ENCODE measurements around the gene CAPS. TPM values are rescaled to one million over a fixed set of nuclear protein-coding genes. Genes with fewer than 3 reads are reported as not detected.

CAPS gene
- total RNA-seq, 1 experiment from 2014 or later, result 7.2 TPM

DNA sequence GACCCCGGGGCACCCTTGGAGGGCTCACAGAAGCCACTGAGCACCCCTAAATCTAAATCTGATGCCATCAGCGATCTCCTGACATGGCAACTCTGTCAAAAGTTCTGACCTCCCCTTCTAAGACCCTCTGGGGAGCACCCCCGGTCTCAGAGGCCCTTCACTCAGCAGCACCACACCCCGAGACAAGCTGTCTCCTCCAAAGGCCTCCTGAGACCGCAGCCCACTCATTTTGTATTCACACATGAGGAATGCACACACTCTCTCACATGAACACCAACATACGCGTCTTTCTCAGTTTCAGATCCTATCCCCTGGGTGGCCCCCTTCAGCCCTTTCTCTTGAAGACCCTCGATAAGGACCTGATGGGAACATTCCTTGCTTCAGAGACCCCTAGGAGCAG is 13.1 kb upstream of the CAPS start:
- no peak for DNase-seq
- no peaks in the 10 kb centered on the region for H3K9me3 Mint-ChIP-seq (ENCODE audit: unreplicated experiment)
- H3K4me3 Mint-ChIP-seq (ENCODE audit: unreplicated experiment), result no peak overlapping the region
- no TSS peak for BruUV-seq (replicated peaks)
- Histone ChIP-seq H3K9me3 (no peaks in the 10 kb centered on the region), H3K36me3 (ENCODE audit: control insufficient read depth, insufficient read depth, low read length) (no peaks in the 10 kb centered on the region), H3K27me3 (replicated peaks; ENCODE audit: control insufficient read depth, insufficient read depth, low read length) (no peaks in the 10 kb centered on the region), H3K4me3 (ENCODE audit: low read depth, low read length) (no peak overlapping the region), H3K4me1 (no peaks in the 10 kb centered on the region; the same call in 1 of the 2 replicates)
- CTCF ChIA-PET, result no interaction called here
- H3K27ac Mint-ChIP-seq (ENCODE audit: unreplicated experiment), result no peak overlapping the region
- TF ChIP-seq, protein P1, sequence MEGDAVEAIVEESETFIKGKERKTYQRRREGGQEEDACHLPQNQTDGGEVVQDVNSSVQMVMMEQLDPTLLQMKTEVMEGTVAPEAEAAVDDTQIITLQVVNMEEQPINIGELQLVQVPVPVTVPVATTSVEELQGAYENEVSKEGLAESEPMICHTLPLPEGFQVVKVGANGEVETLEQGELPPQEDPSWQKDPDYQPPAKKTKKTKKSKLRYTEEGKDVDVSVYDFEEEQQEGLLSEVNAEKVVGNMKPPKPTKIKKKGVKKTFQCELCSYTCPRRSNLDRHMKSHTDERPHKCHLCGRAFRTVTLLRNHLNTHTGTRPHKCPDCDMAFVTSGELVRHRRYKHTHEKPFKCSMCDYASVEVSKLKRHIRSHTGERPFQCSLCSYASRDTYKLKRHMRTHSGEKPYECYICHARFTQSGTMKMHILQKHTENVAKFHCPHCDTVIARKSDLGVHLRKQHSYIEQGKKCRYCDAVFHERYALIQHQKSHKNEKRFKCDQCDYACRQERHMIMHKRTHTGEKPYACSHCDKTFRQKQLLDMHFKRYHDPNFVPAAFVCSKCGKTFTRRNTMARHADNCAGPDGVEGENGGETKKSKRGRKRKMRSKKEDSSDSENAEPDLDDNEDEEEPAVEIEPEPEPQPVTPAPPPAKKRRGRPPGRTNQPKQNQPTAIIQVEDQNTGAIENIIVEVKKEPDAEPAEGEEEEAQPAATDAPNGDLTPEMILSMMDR (IDR thresholded peaks at IDR 0.05; ENCODE audit: insufficient read depth in 1 of 2, low read depth in 1 of 2, low read length in 1 of 2, severe bottlenecking in 1 of 2, unreplicated experiment in 1 of 2), result no peak
- intact Hi-C loops (cut with micrococcal nuclease; ENCODE audit: unreplicated experiment), result loop anchor here (5.0 kb wide), 1 partner anchor 74 kb away; no protein-coding TSS in a partner anchor
- no peaks in the 10 kb centered on the region for H3K27me3 Mint-ChIP-seq (ENCODE audit: insufficient read depth, unreplicated experiment)
- no peaks in the 10 kb centered on the region for H3K4me1 Mint-ChIP-seq (ENCODE audit: low read depth, unreplicated experiment)
- POLR2A ChIA-PET, result no interaction called here
- H3K36me3 Mint-ChIP-seq (ENCODE audit: insufficient read depth, unreplicated experiment), result peaks cover 36% of the 10 kb centered on the region

DNA sequence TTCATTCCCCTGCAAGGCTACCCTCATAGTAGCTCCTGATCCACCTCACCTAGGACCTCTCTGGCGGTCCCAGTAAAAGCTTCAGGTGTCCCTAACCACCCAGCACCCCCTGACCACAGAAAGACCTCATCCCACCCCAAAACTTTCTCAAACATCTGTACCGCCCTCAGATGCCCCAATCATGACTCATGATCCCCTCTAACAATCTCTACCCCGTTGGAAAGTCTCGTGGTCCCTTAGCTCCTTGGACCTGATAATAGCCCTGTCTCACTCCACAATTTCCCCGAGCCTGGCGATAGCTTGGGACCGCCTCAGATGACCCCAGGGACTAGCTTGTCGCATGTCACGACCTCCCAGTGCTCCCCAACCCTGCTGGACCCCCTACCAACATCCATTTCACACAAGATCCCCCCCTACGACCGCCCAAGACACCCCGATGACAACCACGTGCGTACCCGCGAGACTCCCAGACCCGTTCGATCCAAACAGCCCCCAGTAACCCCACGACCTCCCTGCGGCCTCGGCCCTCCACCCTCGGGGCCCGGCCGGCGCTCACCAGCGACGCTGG is 10.9 kb upstream of the CAPS start:
- Histone ChIP-seq H3K9me3 (no peaks in the 10 kb centered on the region), H3K36me3 (ENCODE audit: control insufficient read depth, insufficient read depth, low read length) (no peaks in the 10 kb centered on the region), H3K4me1 (no peaks in the 10 kb centered on the region; the same call in 1 of the 2 replicates), H3K4me3 (ENCODE audit: low read depth, low read length) (peak overlapping the region; percentile 86), H3K27me3 (replicated peaks; ENCODE audit: control insufficient read depth, insufficient read depth, low read length) (no peaks in the 10 kb centered on the region)
- Mint-ChIP-seq H3K4me1 (ENCODE audit: low read depth, unreplicated experiment) (no peaks in the 10 kb centered on the region), H3K27me3 (ENCODE audit: insufficient read depth, unreplicated experiment) (no peaks in the 10 kb centered on the region), H3K36me3 (ENCODE audit: insufficient read depth, unreplicated experiment) (peaks cover 42% of the 10 kb centered on the region), H3K27ac (ENCODE audit: unreplicated experiment) (peak overlapping the region; percentile 97), H3K4me3 (ENCODE audit: unreplicated experiment) (peak overlapping the region; percentile 82), H3K9me3 (ENCODE audit: unreplicated experiment) (no peaks in the 10 kb centered on the region)
- ChIA-PET CTCF (interaction anchor here (1.4 to 3.4 kb wide), 3 partner anchors 65 to 99 kb away, joined by 12 to 56 read pairs (median 18); partner anchors contain the start of gene NRTN), POLR2A (interaction anchor here (1.6 to 2.2 kb wide), 3 partner anchors 12 to 99 kb away, joined by 4 to 27 read pairs (median 7); no protein-coding TSS in a partner anchor)
- intact Hi-C loops (cut with micrococcal nuclease; ENCODE audit: unreplicated experiment), result loop anchor here (5.0 kb wide), 1 partner anchor 76 kb away; no protein-coding TSS in a partner anchor
- TSS peak; percentile 60 for BruUV-seq (replicated peaks)
- TF ChIP-seq, protein P1 (IDR thresholded peaks at IDR 0.05; ENCODE audit: insufficient read depth in 1 of 2, low read depth in 1 of 2, low read length in 1 of 2, severe bottlenecking in 1 of 2, unreplicated experiment in 1 of 2), result no peak
- no peak for DNase-seq

DNA sequence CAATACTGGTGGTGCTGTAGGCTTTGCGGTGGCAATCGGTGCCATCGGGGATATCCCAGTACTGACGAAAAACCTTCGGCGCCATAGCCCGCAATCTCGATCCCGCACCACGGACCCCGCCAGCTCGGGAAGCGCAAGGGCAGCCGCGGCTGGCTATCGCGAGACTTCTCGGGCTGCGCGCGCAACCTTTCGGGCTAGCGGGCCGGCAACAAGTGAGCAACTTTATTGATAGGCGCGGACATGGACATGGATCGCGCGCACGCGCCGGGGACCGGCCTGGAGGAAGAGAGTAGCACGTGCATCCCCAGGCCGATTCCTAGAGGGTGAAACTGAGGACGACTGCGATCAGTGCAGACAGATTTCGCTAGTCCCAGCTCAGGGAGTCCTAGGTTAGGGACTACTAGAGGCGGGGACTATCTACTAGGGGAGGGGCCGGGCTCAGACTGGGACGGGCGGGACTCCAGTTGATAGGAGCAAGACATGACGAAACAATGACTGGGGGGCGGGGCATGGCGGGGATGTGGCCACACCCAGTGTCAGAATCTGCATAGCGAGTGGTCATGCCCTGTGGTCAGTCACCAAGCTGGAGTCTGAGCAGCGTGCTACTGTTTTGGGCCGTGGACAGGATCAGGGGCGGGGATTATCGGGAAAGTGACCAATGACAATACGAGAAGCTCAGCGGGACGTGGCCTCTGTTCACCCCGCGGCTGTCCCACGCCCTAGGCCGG is 10.3 kb upstream of the CAPS start, which contains the start of gene NDUFA11:
TSS of gene NDUFA11 (minus strand) at position 167 of the 728 bp plus-strand sequence. CDS start at position 85, 82 bp downstream.
- no peaks in the 10 kb centered on the region for H3K27me3 Mint-ChIP-seq (ENCODE audit: insufficient read depth, unreplicated experiment)
- peaks cover 42% of the 10 kb centered on the region for H3K36me3 Mint-ChIP-seq (ENCODE audit: insufficient read depth, unreplicated experiment)
- intact Hi-C loops (cut with micrococcal nuclease; ENCODE audit: unreplicated experiment), result loop anchor here (1.0 to 5.0 kb wide), 2 partner anchors 76 to 99 kb away; no protein-coding TSS in a partner anchor
- peak within 1 kb of the TSS; percentile 86 for H3K4me3 ChIP-seq (ENCODE audit: low read depth, low read length)
- ChIA-PET POLR2A (interaction anchor here (0.6 to 2.2 kb wide), 8 partner anchors 11 to 1726 kb away, joined by 3 to 27 read pairs (median 6); partner anchors contain the start of genes CATSPERD, LONP1, PET100 and SAFB), CTCF (interaction anchor here (0.6 to 3.4 kb wide), 8 partner anchors 13 to 489 kb away, joined by 3 to 56 read pairs (median 4); partner anchors contain the start of genes GTF2F1 and NRTN)
- H3K36me3 ChIP-seq (ENCODE audit: control insufficient read depth, insufficient read depth, low read length), result no peaks in the 10 kb centered on the region
- no peaks in the 10 kb centered on the region for H3K27me3 ChIP-seq (replicated peaks; ENCODE audit: control insufficient read depth, insufficient read depth, low read length)
- no peaks in the 10 kb centered on the region; the same call in 1 of the 2 replicates for H3K4me1 ChIP-seq
- H3K27ac Mint-ChIP-seq (ENCODE audit: unreplicated experiment), result peak within 1 kb of the TSS; percentile 97
- TF ChIP-seq, protein P1 (IDR thresholded peaks at IDR 0.05; ENCODE audit: insufficient read depth in 1 of 2, low read depth in 1 of 2, low read length in 1 of 2, severe bottlenecking in 1 of 2, unreplicated experiment in 1 of 2), result no peak
- H3K4me1 Mint-ChIP-seq (ENCODE audit: low read depth, unreplicated experiment), result no peaks in the 10 kb centered on the region
- H3K9me3 Mint-ChIP-seq (ENCODE audit: unreplicated experiment), result no peaks in the 10 kb centered on the region
- peak; percentile 97 to 98 for DNase-seq
- no TSS peak for BruUV-seq (replicated peaks)
- H3K9me3 ChIP-seq, result no peaks in the 10 kb centered on the region
- H3K4me3 Mint-ChIP-seq (ENCODE audit: unreplicated experiment), result peak within 1 kb of the TSS; percentile 82
